HepG2 (cell line): ENCODE measurements around the gene ANAPC16. TPM values are rescaled to one million over a fixed set of nuclear protein-coding genes. Genes with fewer than 3 reads are reported as not detected.

Source experiments
- AHDC1 ChIP-seq: sonication (generic); formaldehyde crosslinking; IDR thresholded peaks from 2 replicates; pipeline ENCODE4 v1.5.1; 2020; ENCODE audit warnings: mild to moderate bottlenecking, missing genetic modification reagents, borderline replicate concordance
- ATF1 ChIP-seq: IDR thresholded peaks from 2 replicates; pipeline ENCODE4 v1.6.1; 2016; ENCODE audit warnings: mild to moderate bottlenecking, control low read depth
- DPF2 ChIP-seq: sonication (generic); formaldehyde crosslinking; IDR thresholded peaks from 2 replicates; pipeline ENCODE4 v1.4.0; 2020; ENCODE audit warnings: mild to moderate bottlenecking, low read depth, missing genetic modification reagents, borderline replicate concordance
- EP300 ChIP-seq, 3 experiments: sonication (generic) in 1 of 3; formaldehyde crosslinking in 1 of 3; IDR thresholded peaks; 2 replicates each; pipeline versions ENCODE4 v1.5.1 to v1.6.1; 2011 to 2020; ENCODE audit warnings: low read depth in 2 of 3, low read length in 2 of 3, borderline replicate concordance in 1 of 3, improper control_type of control experiment in 1 of 3, mild to moderate bottlenecking in 1 of 3, missing genetic modification reagents in 1 of 3, moderate library complexity in 1 of 3
- FOXA1 ChIP-seq, 2 experiments: fragments of 450-650 bp in 1 of 2; sonication (generic) in 1 of 2; formaldehyde crosslinking in 1 of 2; IDR thresholded peaks; 2 replicates each; pipeline versions ENCODE4 v1.4.0 to v1.6.1; 2016 to 2020; ENCODE audit warnings: missing genetic modification reagents in 1 of 2
- FOXM1 ChIP-seq: sonication (generic); formaldehyde crosslinking; IDR thresholded peaks from 2 replicates; pipeline ENCODE4 v1.5.0; 2020; ENCODE audit warnings: missing genetic modification reagents
- HNRNPLL ChIP-seq: fragments of 200-400 bp; formaldehyde crosslinking; IDR thresholded peaks from 2 replicates; pipeline ENCODE4 v1.6.1; 2017; ENCODE audit warnings: mild to moderate bottlenecking, low read depth, low read length; ENCODE audit not compliant: poor library complexity, severe bottlenecking
- HOXA3 ChIP-seq: sonication (generic); formaldehyde crosslinking; IDR thresholded peaks from 2 replicates; pipeline ENCODE4 v1.5.0; 2020; ENCODE audit warnings: missing genetic modification reagents
- KLF16 ChIP-seq, 2 experiments: sonication (generic) in 1 of 2; formaldehyde crosslinking in 1 of 2; IDR thresholded peaks; 2 replicates each; pipeline versions ENCODE4 v1.6.1 to v1.8.0; 2016 to 2023; ENCODE audit warnings: missing genetic modification reagents in 2 of 2, missing compliant biosample characterization in 1 of 2
- MBNL3 ChIP-seq: fragments of 250-450 bp; sonication (Bioruptor Pico); conservative IDR thresholded peaks from 2 replicates; pipeline ENCODE4 v1.8.0; 2022; ENCODE audit warnings: mild to moderate bottlenecking, inconsistent platforms
- MZF1 ChIP-seq: sonication (generic); formaldehyde crosslinking; IDR thresholded peaks from 2 replicates; pipeline ENCODE4 v1.8.1; 2023; ENCODE audit warnings: mild to moderate bottlenecking, missing genetic modification reagents, borderline replicate concordance
- NFE2L2 ChIP-seq: fragments of 150-350 bp; IDR thresholded peaks from 2 replicates; pipeline ENCODE4 v1.6.1; 2014; ENCODE audit warnings: low read length
- RBM39 ChIP-seq: fragments of 200-400 bp; formaldehyde crosslinking; IDR thresholded peaks from one replicate; pipeline ENCODE4 v1.6.1; 2018; ENCODE audit warnings: antibody characterized with exemption, mild to moderate bottlenecking, low read depth, low read length; ENCODE audit not compliant: poor library complexity, severe bottlenecking
- SIX4 ChIP-seq: sonication (generic); formaldehyde crosslinking; IDR thresholded peaks from 2 replicates; pipeline ENCODE4 v1.4.0; 2020; ENCODE audit warnings: missing genetic modification reagents
- SMAD9 ChIP-seq: sonication (generic); formaldehyde crosslinking; IDR thresholded peaks from 2 replicates; pipeline ENCODE4 v1.5.1; 2020; ENCODE audit warnings: mild to moderate bottlenecking, missing genetic modification reagents
- SUZ12 ChIP-seq: fragments of 150-350 bp; IDR thresholded peaks from 2 replicates; pipeline ENCODE4 v1.6.1; 2014; ENCODE audit warnings: low read depth, low read length
- TARDBP ChIP-seq: sonication (generic); formaldehyde crosslinking; IDR thresholded peaks from 2 replicates; pipeline ENCODE4 v1.8.0; 2022; ENCODE audit warnings: mild to moderate bottlenecking, missing genetic modification reagents
- ZBTB7B ChIP-seq: sonication (generic); formaldehyde crosslinking; IDR thresholded peaks from 2 replicates; pipeline ENCODE4 v1.4.0; 2020; ENCODE audit warnings: missing genetic modification reagents
- ZC3H4 ChIP-seq: sonication (generic); formaldehyde crosslinking; IDR thresholded peaks from 2 replicates; pipeline ENCODE4 v1.4.0; 2020; ENCODE audit warnings: missing genetic modification reagents, borderline replicate concordance
- ZFYVE20 ChIP-seq: sonication (generic); formaldehyde crosslinking; IDR thresholded peaks from 2 replicates; pipeline ENCODE4 v1.8.0; 2023; ENCODE audit warnings: low read depth, mild to moderate bottlenecking, moderate library complexity, missing genetic modification reagents, borderline replicate concordance
- ZMYM4 ChIP-seq: sonication (generic); formaldehyde crosslinking; IDR thresholded peaks from 2 replicates; pipeline ENCODE4 v1.8.1; 2023; ENCODE audit warnings: mild to moderate bottlenecking, missing genetic modification reagents
- ZNF207 ChIP-seq: fragments of 450-650 bp; IDR thresholded peaks from 2 replicates; pipeline ENCODE4 v1.6.1; 2016; ENCODE audit warnings: antibody characterized with exemption, borderline replicate concordance
- ZNF224 ChIP-seq: sonication (generic); formaldehyde crosslinking; IDR thresholded peaks from 2 replicates; pipeline ENCODE4 v1.5.0; 2020; ENCODE audit warnings: mild to moderate bottlenecking, missing genetic modification reagents
- ZNF891 ChIP-seq: sonication (generic); formaldehyde crosslinking; IDR thresholded peaks from 2 replicates; pipeline ENCODE4 v1.5.0; 2020; ENCODE audit warnings: mild to moderate bottlenecking, missing genetic modification reagents
- ZSCAN29 ChIP-seq: sonication (generic); formaldehyde crosslinking; conservative IDR thresholded peaks from 2 replicates; pipeline ENCODE4 v1.4.0; 2020; ENCODE audit warnings: mild to moderate bottlenecking, missing genetic modification reagents
- polyA plus RNA-seq, 8 experiments: library from polyadenylated mRNA; depleted of rRNA in 3 of 8; stranded (reverse) in 7 of 8; unstranded in 1 of 8; fragments of >200 nt; fragmentation: Illumina TruSeq in 4 of 8; extraction: Trizol in 4 of 8; gene quantifications; 2 replicates each; pipeline versions ENCODE4 v1.2.1 to v1.2.3, GENCODE V29; 2011 to 2016; ENCODE audit warnings: low read depth in 4 of 8, missing spikeins in 1 of 8, mixed read lengths in 1 of 8; ENCODE audit not compliant: insufficient read depth in 1 of 8
- total RNA-seq, 5 experiments: library from RNA; depleted of rRNA; stranded (reverse); fragments of >200 nt; fragmentation: Illumina TruSeq; extraction: Trizol; gene quantifications; 2 replicates each; pipeline ENCODE4 v1.2.3, GENCODE V29; 2016; ENCODE audit warnings: low read depth in 1 of 5

Gene ANAPC16
- total and polyA plus RNA-seq, 2 of the 13 experiments (the other 11 are each of a cell fraction or from before 2014, with no cell fraction given): 74.8 to 89.4 TPM

- peak; percentile 91 for TF ChIP-seq TARDBP
- TF ChIP-seq KLF16 (CRISPR knock-in tag; IDR thresholded peaks at IDR 0.05): peak in 1 of 2 experiments; percentile 92; a peak in 2 of 4 replicates
- peak; percentile 88 for TF ChIP-seq HOXA3 (CRISPR knock-in tag)
- peak; percentile 79 for TF ChIP-seq HNRNPLL
- TF ChIP-seq AHDC1 (CRISPR knock-in tag): no peak
- no peak for TF ChIP-seq SMAD9 (CRISPR knock-in tag)
- TF ChIP-seq ZNF207: no peak
- TF ChIP-seq ZC3H4 (CRISPR knock-in tag): no peak; the same call in 1 of the 2 replicates
- no peak for TF ChIP-seq FOXA1 (IDR thresholded peaks at IDR 0.05)
- TF ChIP-seq FOXA1 (CRISPR knock-in tag; IDR thresholded peaks at IDR 0.05): peak; percentile 50
- TF ChIP-seq FOXM1 (CRISPR knock-in tag): peak; percentile 16; the same call in 1 of the 2 replicates
- TF ChIP-seq ZNF224 (CRISPR knock-in tag): 0 out of 2 replicates have a peak, but pooled peaks have one; percentile 85
- TF ChIP-seq MZF1: peak; percentile 39; the same call in 1 of the 2 replicates
- no peak for TF ChIP-seq MBNL3 (CRISPR knock-in tag)
- peak; percentile 75; the same call in 1 of the 2 replicates for TF ChIP-seq SIX4 (CRISPR knock-in tag)
- peak; percentile 92 for TF ChIP-seq ZMYM4 (CRISPR knock-in tag)
- no peak for TF ChIP-seq ATF1 (CRISPR knock-in tag)
- TF ChIP-seq RBM39: peak; percentile 97
- TF ChIP-seq ZNF891 (CRISPR knock-in tag): peak; percentile 96
- TF ChIP-seq SUZ12: no peak
- TF ChIP-seq ZSCAN29: no peak
- no peak for TF ChIP-seq DPF2 (CRISPR knock-in tag)
- no peak; the same call in 1 of the 2 replicates for TF ChIP-seq ZFYVE20 (CRISPR knock-in tag)
- TF ChIP-seq EP300 (IDR thresholded peaks at IDR 0.05; ENCODE audit: low read depth in 2 of 2, low read length in 2 of 2): peak in 1 of 2 experiments; percentile 65; a peak in 2 of 4 replicates
- TF ChIP-seq EP300 (CRISPR knock-in tag; IDR thresholded peaks at IDR 0.05; ENCODE audit: borderline replicate concordance): no peak
- no peak for TF ChIP-seq NFE2L2
- TF ChIP-seq ZBTB7B: peak; percentile 63
Measured at GRCh38 chr10:72273410-72274212, 57.8 kb downstream of the ANAPC16 start, which contains the start of gene DDIT4 (continued).
